ENCODE measurements around the gene MFRP. TPM values are rescaled to one million over a fixed set of nuclear protein-coding genes. Genes with fewer than 3 reads are reported as not detected.

MFRP gene
- total and polyA plus RNA-seq, 7 experiments from 2014 or later, result not detected

DNA sequence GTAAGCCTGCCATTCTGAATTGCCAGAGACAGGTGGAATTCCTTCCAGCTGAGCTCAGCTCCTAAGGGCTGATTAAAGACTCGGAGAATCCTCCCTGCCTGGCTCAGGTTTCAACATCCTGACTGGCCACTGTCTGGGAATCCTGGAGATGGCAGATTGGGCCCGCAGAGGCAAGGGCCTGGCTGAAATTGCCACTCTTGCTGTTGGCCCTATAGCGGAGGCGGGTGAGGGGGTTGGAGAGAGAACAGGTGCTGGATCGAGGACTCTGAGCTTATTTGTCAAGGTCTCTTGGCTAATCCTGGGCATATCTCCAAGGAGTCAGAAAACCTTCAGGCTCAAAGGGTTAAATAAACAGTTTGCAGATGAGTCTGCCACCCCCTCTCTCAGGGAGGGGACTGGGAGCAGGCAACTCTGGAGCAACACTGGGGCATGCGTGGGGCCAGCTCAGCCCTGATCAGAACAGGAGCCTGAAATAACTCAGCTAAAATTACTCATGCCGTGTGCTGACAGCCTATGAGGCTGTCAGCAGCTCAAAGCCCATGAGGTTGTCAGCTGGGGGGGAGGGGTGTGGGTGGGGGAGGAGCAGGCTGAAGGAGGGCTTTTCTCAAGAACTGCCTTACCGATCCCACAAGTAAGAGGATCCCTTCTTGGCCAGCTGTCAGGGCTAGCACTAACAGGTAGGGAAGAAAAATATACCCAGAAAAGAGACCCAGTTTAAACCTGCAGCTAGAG is 14.7 kb upstream of the MFRP start:
- ChIA-PET CTCF (interaction anchor here (0.6 to 1.0 kb wide), 2 partner anchors 12 to 32 kb away, joined by 3 to 4 read pairs; no protein-coding TSS in a partner anchor), POLR2A (no interaction called here)
- Histone ChIP-seq H3K4me3 (ENCODE audit: low read length) (no peak overlapping the region), H3K27me3 (ENCODE audit: control insufficient read depth in 2 of 2, insufficient read depth in 2 of 2, low read length in 2 of 2) (peaks cover 5 to 15% of the 10 kb centered on the region in 2 donors), H3K9me3 (ENCODE audit: control insufficient read depth in 2 of 3, low read length in 3 of 3) (no peaks in the 10 kb centered on the region), H3K27ac (ENCODE audit: low read depth, low read length) (no peak overlapping the region), H3K4me1 (ENCODE audit: control insufficient read depth in 2 of 2, insufficient read depth in 2 of 2, low read length in 2 of 2) (no peaks in the 10 kb centered on the region), H3K36me3 (ENCODE audit: control insufficient read depth in 2 of 3, insufficient read depth in 3 of 3, low read length in 3 of 3) (no peaks in the 10 kb centered on the region)
- H3K4me3 Mint-ChIP-seq, result no peak overlapping the region
- H3K27me3 Mint-ChIP-seq, result peaks cover 16 to 59% (median 31%) of the 10 kb centered on the region in 5 donors
- no peak overlapping the region for H3K27ac Mint-ChIP-seq
- H3K36me3 Mint-ChIP-seq, result peaks cover 0 to under 1% (median 0%) of the 10 kb centered on the region in 5 donors
- intact Hi-C loops (cut with micrococcal nuclease), result no loop called here
- H3K4me1 Mint-ChIP-seq, result peaks cover 5 to 28% (median 14%) of the 10 kb centered on the region in 7 donors
- peaks cover 0 to 1% (median 0%) of the 10 kb centered on the region in 11 donors for H3K9me3 Mint-ChIP-seq
- DNase-seq (no peak), ATAC-seq (no peak)

- H3K9me3 Mint-ChIP-seq, result no peaks in the 10 kb centered on the region
- no peak overlapping the region for H3K4me3 Mint-ChIP-seq
- Histone ChIP-seq H3K36me3 (ENCODE audit: control insufficient read depth in 2 of 3, insufficient read depth in 3 of 3, low read length in 3 of 3) (no peaks in the 10 kb centered on the region), H3K27ac (ENCODE audit: low read depth, low read length) (no peak overlapping the region), H3K27me3 (ENCODE audit: control insufficient read depth in 2 of 2, insufficient read depth in 2 of 2, low read length in 2 of 2) (peaks cover 2 to 4% of the 10 kb centered on the region in 2 donors), H3K4me1 (ENCODE audit: control insufficient read depth in 2 of 2, insufficient read depth in 2 of 2, low read length in 2 of 2) (no peaks in the 10 kb centered on the region), H3K4me3 (ENCODE audit: low read length) (no peak overlapping the region), H3K9me3 (ENCODE audit: control insufficient read depth in 2 of 3, low read length in 3 of 3) (no peaks in the 10 kb centered on the region)
- CTCF ChIA-PET, result interaction anchor here (1.4 kb wide), 1 partner anchor 21 kb away, joined by 5 read pairs; no protein-coding TSS in a partner anchor
- DNase-seq, result no peak
- peaks cover 3 to 28% (median 10%) of the 10 kb centered on the region in 7 donors for H3K4me1 Mint-ChIP-seq
- no peaks in the 10 kb centered on the region for H3K36me3 Mint-ChIP-seq
- ATAC-seq, result no peak
- intact Hi-C loops (cut with micrococcal nuclease), result no loop called here
- POLR2A ChIA-PET, result no interaction called here
- peaks cover 8 to 56% (median 26%) of the 10 kb centered on the region in 5 donors for H3K27me3 Mint-ChIP-seq
- H3K27ac Mint-ChIP-seq, result no peak overlapping the region
These were observed 13.1 kb upstream of the MFRP start for GRCh38 chr11:119359365-119360214.

- Histone ChIP-seq H3K36me3 (ENCODE audit: control insufficient read depth in 2 of 3, insufficient read depth in 3 of 3, low read length in 3 of 3) (no peaks in the 10 kb centered on the region), H3K27me3 (ENCODE audit: control insufficient read depth in 2 of 2, insufficient read depth in 2 of 2, low read length in 2 of 2) (no peaks in the 10 kb centered on the region), H3K9me3 (ENCODE audit: control insufficient read depth in 2 of 3, low read length in 3 of 3) (no peaks in the 10 kb centered on the region), H3K27ac (ENCODE audit: low read depth, low read length) (no peak overlapping the region), H3K4me3 (ENCODE audit: low read length) (peak overlapping the region; percentile 82), H3K4me1 (ENCODE audit: control insufficient read depth in 2 of 2, insufficient read depth in 2 of 2, low read length in 2 of 2) (no peaks in the 10 kb centered on the region)
- Mint-ChIP-seq H3K9me3 (no peaks in the 10 kb centered on the region), H3K4me1 (peaks cover 0 to 16% (median 5%) of the 10 kb centered on the region in 7 donors), H3K27ac (peak overlapping the region in 2 of 9 donors; percentile 64 to 85), H3K36me3 (no peaks in the 10 kb centered on the region), H3K4me3 (peak overlapping the region in 9 of 10 donors; percentile 52 to 95 (median 81)), H3K27me3 (peaks cover 10 to 56% (median 25%) of the 10 kb centered on the region in 5 donors)
- DNase-seq, result no peak
- ChIA-PET POLR2A (interaction anchor here (1.4 to 2.4 kb wide), 2 partner anchors 24 to 117 kb away, joined by 4 to 6 read pairs; partner anchors contain the start of gene USP2), CTCF (interaction anchor here (0.5 to 3.2 kb wide), 8 partner anchors 11 to 119 kb away, joined by 3 to 34 read pairs (median 9); partner anchors contain the start of gene USP2)
- intact Hi-C loops (cut with micrococcal nuclease), result loop anchor here (2.0 kb wide), 1 partner anchor 18 kb away; no protein-coding TSS in a partner anchor
- ATAC-seq, result no peak
These were observed 10.6 kb upstream of the MFRP start for GRCh38 chr11:119357074-119357473.

DNA sequence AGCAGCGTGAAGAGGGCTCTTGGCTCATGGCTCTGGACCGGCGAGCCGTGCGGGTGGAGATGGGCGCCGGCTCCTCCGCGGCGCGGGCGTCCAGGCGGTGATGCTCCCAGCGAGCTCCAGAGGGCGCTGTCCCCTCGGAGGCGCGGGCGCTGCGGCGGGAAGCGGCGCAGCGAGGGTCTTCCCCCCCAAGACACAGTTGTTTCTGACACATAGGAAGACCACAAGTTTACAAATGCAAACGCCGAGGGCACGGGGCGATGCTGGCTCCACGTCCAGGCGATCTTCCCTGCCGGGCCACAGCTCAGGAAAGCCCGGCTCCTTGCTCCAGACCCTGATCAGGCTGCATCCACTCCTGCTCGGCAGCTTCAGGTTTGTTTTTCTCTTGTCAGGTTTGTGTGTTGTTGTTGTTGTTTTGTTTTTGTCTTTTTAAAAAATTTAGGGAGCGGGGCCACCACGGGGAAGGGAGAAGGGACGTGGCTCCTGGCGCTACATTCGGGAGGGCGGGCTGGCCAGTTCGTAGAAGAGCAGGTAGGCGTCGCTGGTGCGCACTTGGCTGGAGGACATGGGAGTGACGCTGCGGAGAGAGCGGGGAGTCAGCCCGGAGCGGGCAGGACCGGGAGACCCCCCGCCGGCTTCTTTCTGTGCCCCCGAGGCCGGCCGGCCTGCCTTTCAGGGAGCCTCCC is 10.0 kb upstream of the MFRP start:
- Histone ChIP-seq H3K27me3 (ENCODE audit: control insufficient read depth in 2 of 2, insufficient read depth in 2 of 2, low read length in 2 of 2) (no peaks in the 10 kb centered on the region), H3K9me3 (ENCODE audit: control insufficient read depth in 2 of 3, low read length in 3 of 3) (no peaks in the 10 kb centered on the region), H3K4me1 (ENCODE audit: control insufficient read depth in 2 of 2, insufficient read depth in 2 of 2, low read length in 2 of 2) (no peaks in the 10 kb centered on the region), H3K27ac (ENCODE audit: low read depth, low read length) (peak overlapping the region; percentile 48), H3K36me3 (ENCODE audit: control insufficient read depth in 2 of 3, insufficient read depth in 3 of 3, low read length in 3 of 3) (no peaks in the 10 kb centered on the region), H3K4me3 (ENCODE audit: low read length) (peak overlapping the region; percentile 82)
- peak overlapping the region; percentile 81 to 96 (median 93) for H3K4me3 Mint-ChIP-seq
- intact Hi-C loops (cut with micrococcal nuclease), result loop anchor here (1.0 to 2.0 kb wide), 6 partner anchors 8 to 373 kb away; partner anchors contain the start of genes NECTIN1 (in 2 of the 2) and USP2 (in 2 of the 2)
- DNase-seq, result peak; percentile 49 to 82 (median 70)
- peak; percentile 94 for ATAC-seq
- H3K27me3 Mint-ChIP-seq, result peaks cover 12 to 59% (median 29%) of the 10 kb centered on the region in 5 donors
- peak overlapping the region in 7 of 9 donors; percentile 38 to 93 (median 68) for H3K27ac Mint-ChIP-seq
- POLR2A ChIA-PET, result interaction anchor here (0.8 to 2.4 kb wide), 4 partner anchors 17 to 118 kb away, joined by 4 to 6 read pairs (median 5); partner anchors contain the start of gene USP2
- H3K4me1 Mint-ChIP-seq, result peaks cover 0 to 16% (median 5%) of the 10 kb centered on the region in 7 donors
- H3K9me3 Mint-ChIP-seq, result no peaks in the 10 kb centered on the region
- CTCF ChIA-PET, result interaction anchor here (0.5 to 3.2 kb wide), 15 partner anchors 8 to 830 kb away, joined by 3 to 34 read pairs (median 5); partner anchors contain the start of genes CBL and USP2
- H3K36me3 Mint-ChIP-seq, result no peaks in the 10 kb centered on the region

- Histone ChIP-seq H3K27me3 (ENCODE audit: control insufficient read depth in 2 of 2, insufficient read depth in 2 of 2, low read length in 2 of 2) (no peaks in the 10 kb centered on the region), H3K9me3 (ENCODE audit: control insufficient read depth in 2 of 3, low read length in 3 of 3) (no peaks in the 10 kb centered on the region), H3K4me1 (ENCODE audit: control insufficient read depth in 2 of 2, insufficient read depth in 2 of 2, low read length in 2 of 2) (no peaks in the 10 kb centered on the region), H3K36me3 (ENCODE audit: control insufficient read depth in 2 of 3, insufficient read depth in 3 of 3, low read length in 3 of 3) (no peaks in the 10 kb centered on the region), H3K4me3 (ENCODE audit: low read length) (no peak overlapping the region), H3K27ac (ENCODE audit: low read depth, low read length) (no peak overlapping the region)
- Mint-ChIP-seq H3K36me3 (no peaks in the 10 kb centered on the region), H3K27ac (no peak overlapping the region), H3K4me1 (peaks cover 0 to 18% (median 5%) of the 10 kb centered on the region in 7 donors), H3K9me3 (no peaks in the 10 kb centered on the region), H3K4me3 (peak overlapping the region; percentile 14 to 96 (median 67)), H3K27me3 (peaks cover 16 to 59% (median 36%) of the 10 kb centered on the region in 5 donors)
- ChIA-PET POLR2A (interaction anchor here (0.8 to 2.4 kb wide), 4 partner anchors 18 to 119 kb away, joined by 4 to 6 read pairs (median 5); partner anchors contain the start of gene USP2), CTCF (interaction anchor here (1.0 to 3.2 kb wide), 11 partner anchors 9 to 240 kb away, joined by 3 to 34 read pairs (median 6); partner anchors contain the start of gene USP2)
- intact Hi-C loops (cut with micrococcal nuclease), result no loop called here
- ATAC-seq (no peak), DNase-seq (no peak)
These were observed 8.8 kb upstream of the MFRP start for GRCh38 chr11:119355091-119355843.
